NCI-H2227 (cell line): ENCODE measurements around the gene TBXAS1.

Experiments
- DNase-seq: peaks from one replicate; lab custom pipeline; 2025; ENCODE audit not compliant: unreplicated experiment; lab: John Stamatoyannopoulos, UW

Gene TBXAS1

DNA sequence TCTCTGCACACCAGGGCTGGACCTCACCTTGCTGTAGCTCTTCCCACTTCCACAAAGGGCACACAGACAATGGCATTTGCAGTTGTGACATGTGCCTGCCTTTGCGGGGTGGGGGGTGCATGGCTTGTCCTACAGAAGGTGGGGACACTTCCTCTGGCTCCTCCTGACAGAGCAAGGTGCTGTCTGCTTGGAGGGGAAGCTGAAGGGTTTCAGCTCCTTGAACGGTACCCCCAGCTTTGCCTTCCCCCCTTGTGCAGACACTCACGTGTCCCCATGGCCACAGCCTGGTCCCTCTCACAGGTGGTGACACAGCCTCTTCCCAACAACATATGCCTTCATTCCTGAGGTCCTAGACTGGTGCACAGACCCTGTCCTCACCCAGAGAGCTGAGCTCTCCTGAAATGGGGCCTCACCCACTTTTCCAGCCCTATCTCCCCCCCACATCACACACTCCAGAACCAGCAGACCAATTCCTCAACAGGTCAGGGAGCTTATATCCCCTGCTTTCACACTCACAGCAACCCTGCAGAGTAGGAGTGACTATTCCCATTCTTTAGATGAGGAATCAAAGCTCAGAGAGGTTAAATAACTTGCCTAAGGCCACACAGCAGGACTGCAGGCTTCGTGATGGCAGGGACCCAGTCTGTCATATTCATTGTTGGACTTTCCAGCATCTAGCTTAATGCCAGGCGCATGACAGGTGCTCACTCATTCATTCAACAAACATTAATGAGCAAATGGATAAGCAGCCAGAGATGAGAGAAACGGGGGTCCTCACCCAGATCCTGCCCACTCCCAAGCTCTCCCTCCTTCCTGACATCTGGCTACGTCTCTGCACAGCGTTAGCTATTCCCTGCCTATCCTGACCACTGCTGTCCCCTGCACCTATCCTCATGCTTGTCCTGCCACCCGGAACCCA, 189.3 kb downstream of the TBXAS1 start:
- DNase-seq: no peak

DNA sequence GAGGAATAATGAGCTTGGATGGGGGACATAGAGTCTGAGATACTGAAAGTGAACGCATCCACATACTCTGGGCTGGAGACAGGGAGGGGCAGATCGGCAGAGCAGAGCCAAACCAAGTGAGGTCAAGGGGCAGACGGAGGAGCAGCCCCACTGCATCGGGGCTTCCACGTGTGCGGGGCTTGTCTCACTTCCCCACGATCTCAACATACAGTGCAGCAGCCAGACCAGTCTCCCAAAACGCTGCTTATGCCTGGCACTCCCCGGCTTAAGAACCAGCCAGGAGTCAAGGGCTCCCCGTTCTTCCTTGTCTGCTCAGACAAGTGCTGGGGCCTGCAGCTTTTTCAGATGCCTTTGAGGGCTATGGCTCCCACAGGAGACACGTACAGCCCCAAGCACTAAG, 190.1 kb downstream of the TBXAS1 start:
- DNase-seq: no peak

DNA sequence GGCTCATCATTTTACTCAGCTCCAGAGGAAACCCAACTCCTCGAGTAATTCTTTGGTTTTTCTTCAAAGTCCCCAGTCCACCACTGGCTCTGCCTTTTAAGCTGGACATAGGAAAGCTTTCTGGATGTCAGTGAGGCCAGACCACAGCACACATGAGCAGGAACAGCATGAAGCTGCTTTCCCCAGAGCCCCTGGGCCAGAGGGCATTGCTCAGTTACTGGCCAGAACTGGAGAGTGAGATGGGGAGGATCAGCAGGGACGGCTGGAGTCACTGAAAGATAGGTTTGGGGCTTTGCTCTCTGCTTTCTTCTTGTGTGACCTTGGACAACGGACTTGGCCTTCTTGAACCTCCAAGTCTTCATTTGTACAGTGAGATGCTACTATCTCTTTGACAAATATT, 190.5 kb downstream of the TBXAS1 start:
- DNase-seq: no peak

DNA sequence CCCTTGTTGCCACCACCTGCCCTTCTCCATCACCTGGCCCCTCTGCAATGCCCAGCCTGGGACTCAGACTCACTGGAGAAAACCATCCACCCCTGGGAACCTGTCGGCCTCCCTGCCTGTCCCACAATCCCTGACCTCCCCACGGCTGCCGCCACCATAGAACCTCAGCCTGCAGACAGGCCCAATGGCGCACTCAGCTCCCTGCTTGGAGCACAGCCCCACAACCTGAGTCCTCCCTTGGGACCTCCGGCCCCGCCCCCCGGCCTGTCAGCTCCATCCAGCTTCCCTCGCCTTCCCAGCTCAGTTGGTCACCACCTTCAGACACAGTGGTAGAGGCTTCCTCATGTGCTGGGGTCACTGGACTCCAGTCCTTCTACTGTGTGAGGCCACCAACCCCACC, 192.5 kb downstream of the TBXAS1 start:
- DNase-seq: no peak

DNA sequence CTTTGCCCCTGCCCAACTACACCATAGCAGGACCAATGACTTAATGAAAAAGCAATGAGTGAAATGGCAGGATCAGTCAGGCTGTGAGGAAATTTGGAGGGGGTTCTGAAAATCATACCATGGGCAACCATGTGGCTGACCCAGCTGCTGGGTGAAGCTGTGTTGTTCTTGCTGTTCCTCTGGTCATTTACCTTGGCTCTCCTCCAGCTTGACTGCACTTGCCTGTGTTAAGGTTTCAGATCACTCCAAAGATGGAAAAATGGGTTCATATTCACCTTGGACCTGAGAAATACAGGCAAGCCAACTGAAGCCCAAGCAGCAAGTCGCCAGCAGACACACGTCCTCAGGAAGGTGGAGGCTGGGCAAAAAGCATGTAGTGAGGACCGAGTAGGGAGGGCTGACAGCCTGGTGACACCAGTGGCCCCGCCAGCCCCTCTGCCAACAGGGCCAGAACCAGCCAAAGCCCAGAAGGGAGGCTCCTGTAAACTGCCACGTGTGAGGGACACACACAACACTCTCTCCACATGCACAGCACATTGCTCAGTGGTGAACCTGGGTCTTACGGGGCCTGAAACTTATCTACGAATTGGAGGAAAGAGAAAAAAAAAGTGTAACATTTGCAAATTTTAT, 193.6 kb downstream of the TBXAS1 start:
- DNase-seq: no peak

DNA sequence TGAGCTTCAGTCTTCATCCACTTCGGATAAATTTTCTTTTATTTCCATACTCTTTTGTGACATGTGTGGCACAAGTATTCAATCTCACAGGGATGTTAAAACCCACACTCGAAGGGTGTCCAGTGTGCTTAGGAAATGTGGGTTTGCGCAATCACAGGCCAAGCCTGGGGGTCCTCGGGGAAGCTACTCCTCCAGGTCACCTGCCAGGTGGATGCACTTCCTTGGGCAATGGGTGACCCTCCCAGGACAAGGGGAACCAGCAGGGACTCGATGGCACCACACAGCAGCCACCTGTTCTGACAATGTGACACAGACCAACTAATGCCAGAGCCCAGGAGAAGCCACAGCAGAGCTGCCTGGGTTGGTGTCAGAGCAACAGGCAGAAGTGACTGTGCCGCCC, 194.7 kb downstream of the TBXAS1 start:
- DNase-seq: no peak

DNA sequence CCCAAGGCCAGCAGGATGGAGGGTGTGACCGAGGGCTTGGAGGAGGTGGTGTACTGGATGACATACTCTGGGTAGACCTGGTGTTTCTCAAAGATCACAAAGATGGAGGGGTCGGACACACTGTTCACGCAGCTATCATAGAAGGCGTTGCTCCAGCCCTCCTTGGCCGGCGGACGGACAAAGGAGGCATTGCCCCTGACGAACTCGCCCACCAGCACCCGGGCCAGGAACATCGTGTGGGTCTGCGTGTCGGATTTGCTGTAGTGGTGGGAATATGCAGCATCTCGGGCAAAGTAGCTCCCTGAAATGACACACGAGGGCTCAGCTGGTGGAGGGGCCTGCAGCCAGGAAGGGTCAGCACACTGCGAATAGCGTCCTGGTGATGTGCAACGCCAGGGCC, 195.5 kb downstream of the TBXAS1 start:
- DNase-seq: no peak

DNA sequence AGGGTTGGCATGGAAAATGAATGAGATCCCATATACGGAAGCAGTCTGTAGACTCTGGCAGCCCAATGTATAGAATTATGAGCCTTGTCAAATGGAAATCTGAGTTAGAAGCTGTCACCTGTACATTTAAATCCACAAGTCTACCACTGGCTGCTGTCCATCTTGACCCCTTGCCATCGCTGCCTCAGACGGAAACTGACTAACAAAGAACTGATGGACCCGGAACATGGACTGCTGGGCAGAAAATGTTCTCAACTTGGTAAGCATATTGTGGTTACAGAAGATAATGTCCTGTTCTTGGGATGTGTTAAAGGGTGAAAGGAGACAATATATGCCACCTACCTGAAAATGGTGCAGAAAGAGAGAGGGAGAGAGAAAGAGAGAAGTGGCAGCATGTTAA, 196.2 kb downstream of the TBXAS1 start:
- DNase-seq: no peak

DNA sequence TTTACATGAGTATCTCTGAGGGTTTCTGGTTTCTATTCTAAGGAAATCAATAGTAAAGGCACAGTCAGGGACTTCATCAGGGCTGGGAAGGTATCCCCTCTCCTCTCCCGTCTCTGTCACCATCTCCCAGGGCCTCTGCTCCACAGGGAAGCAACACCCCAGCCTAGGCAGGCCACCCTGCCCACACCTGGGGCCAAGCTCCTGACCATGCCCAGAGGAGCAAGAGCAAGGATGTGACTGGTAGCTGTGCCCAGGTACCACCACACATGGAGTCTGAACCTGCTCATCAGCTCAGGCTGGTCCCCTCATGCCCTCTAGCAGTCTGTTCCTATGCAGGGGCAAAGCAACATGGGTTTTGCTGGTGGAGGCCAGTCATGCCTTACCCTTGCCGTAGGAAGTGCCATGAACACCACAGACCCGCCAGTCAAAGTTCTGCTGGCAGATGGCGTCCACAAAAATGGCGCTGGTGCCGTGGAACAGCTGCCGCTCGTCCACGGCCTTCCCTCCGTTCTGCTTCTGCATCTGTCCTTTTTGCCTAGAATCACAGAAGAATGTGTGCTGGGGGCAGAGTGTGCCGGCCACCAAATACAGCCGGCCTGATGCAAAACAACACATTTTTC, 196.9 kb downstream of the TBXAS1 start:
- DNase-seq: no peak

DNA sequence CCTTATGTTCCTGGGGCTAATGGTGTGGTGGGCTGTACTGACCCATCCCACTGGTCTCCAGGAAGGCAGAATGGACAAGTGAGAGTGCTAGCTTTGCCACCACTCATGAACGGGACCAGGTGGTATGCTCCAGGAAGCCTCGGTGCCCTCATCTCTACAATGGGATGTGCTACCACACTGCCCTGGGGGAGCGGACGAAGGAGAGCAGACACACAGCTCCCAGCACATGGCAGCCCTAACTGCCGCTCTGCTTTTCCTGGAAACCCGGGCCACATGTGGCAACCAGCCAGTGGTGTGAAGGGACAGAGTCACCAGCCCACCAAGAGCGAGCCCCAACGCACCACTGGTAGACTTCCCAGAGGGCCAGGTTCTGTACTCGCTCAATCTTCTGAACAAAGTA, 197.9 kb downstream of the TBXAS1 start:
- no peak for DNase-seq

DNA sequence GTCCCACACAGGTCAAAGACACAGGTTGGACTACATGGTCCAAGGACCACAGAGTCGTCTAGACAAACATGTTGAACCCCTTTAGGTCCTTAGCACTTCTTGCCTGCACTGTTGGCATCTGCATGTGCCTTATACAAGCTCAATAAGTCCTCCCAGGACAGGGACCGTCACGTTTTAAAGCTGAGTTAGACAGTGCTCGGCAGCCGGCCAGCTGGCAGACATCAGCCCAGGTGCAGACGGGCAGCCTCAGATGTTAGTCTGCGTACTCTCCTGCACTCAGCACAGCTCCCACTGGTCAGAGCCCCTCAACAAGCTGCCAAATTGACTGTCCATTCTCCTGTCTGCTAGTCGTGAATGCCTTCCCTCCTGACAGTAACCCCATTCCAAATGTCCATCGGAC, 198.8 kb downstream of the TBXAS1 start:
- DNase-seq: no peak

DNA sequence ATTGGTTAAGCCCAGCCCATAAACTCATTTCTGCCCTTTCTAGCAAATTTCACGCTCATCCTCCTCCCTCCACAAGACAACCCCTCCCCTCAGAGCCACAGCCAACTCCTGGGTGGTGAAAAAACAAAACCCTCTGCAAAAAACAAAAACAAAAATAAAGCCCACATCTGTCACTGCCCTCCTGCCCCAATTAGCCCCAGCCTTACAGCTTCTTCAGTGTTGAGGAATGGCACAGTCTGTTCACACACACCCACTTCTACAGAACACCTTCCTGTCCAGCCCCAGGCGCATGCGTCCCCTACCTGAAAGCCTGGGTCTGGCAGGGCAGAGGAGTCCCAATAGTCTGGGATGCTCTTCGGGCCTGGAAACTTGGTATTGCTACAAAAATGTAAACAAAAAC, 199.2 kb downstream of the TBXAS1 start:
- DNase-seq: no peak

DNA sequence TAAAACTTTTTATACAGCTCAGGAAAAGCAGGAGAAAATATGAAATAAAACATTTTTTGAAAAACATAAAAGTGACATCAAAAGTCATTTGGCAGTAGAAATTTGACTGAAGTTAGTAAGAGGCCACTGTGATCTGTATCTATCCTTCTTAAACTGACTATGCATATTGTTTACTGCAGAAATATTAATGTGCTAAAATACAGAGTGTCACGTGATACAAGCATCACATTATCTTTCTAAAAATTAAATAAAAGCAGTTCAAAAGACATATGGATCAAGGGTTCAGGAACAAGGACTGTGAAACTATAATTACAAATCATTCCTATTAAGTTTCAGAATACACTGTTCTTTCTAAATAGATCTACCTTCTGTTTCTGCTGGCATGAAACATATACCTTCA, 200.0 kb downstream of the TBXAS1 start:
- no peak for DNase-seq

DNA sequence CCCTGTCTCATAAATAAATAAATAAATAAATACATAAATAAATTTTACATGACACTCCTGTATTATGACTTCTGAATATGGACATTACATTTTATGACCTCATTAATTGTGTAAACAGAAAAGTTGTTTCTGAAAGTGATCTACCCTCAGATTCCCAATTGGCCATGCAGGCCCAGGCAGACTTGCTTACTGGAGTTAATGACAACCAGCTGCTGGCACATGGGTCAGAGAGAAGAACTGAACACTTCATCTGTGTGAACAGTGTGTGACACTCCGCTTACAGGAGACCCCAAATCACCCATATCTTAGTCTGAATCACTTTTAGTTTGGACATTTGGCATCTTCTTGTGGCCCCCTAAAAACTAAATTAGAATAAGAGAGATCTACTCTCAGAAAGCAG, 202.3 kb downstream of the TBXAS1 start:
- no peak for DNase-seq

DNA sequence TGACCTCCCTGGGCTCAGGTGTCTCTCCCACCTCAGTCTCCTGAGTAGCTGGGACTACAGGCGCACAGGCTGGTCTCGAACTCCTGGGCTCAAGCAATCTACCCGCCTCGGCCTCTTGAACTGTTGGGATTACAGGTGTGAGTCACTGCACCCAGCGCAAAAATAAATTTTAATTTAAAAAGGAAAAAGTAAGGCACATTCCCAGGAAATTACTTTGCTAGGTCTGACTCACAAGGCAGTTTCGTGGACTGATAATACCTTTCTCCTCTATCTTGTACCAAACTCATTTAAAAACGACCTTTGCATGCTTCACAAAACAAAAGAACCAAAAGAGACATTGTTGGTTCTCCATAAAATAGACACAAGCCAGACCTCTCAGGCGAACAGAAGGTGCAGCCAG, 204.0 kb downstream of the TBXAS1 start:
- no peak for DNase-seq

DNA sequence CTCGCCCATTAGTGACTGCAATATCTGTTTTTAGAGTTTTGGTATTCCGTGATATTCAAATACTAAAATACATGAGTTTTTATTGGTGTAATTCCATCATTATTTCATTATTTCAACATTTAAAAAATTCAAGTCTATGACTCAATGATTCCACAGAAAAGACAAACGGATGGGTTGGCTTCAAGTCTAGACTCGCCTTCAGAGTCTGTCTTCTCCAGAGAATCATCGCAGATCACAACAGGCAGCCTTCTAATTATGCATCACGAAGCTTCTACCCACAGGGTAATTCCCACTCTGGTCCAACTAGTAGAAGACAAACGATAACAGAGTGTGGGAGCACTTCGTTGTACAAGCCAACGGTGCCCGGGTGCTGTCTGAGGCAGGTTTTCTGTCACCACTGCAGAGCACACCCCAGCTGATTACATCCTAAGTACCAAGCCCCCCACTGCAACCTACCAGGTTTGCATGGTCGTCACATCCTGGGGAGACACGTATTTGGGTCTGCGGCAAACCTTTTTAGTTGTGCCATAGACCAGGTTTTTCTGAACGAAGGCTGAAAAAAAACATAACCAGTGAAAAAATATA, 204.8 kb downstream of the TBXAS1 start:
- DNase-seq: no peak

DNA sequence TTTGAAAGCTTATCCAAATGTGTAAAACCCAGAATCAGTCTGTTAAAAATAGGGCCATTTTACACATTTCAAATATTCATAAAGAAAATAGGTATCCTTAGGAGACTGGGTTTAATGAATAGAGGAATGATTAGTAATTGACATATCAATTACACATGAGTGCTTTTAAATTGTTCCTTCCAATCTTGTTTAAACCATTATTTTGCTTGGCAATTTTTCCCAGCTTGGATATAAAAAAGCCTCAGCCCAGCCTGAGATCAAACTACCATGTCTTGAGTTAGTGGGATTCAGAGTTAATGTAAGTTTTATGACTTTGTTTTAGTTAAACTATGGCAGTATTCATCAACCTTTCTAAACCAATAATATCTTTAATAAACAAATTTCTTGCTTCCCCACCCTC, 205.4 kb downstream of the TBXAS1 start:
- no peak for DNase-seq

DNA sequence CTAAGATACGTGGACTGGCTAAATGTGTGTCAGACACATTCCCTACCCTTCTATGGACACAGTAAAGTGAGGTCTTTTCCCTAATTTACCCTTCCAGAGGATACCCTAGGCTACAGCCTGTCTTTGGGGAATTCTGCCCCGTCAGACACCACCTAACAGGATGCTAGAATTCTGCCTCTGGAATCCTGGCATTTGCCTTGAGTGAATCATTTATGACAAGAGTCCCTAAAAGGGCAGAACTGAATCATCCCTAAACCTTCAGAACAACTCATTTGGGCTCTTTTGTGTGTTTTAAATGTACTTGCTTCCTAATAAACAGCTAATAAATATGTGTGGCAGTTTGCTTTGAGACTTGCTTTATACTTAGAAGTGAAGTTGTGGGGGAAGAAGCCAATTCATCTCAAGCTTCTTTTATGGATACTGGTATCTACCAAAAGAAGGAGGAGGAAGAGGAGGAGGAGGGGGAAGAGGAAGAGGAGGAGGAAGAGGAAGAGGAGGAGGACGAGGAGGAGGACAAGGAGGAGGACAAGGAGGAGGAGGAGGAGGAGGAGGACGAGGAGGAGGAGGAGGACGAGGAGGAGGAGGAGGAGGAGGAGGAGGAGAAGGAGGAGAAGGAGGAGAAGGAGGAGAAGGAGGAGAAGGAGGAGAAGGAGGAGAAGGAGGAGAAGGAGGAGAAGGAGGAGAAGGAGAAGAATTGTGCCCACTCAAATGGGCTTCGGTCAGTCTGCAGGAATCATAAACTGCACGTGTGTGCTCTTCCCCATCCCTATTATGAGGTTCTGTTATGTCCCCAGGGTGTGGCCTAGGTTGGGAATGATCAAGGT, 206.5 kb downstream of the TBXAS1 start:
- DNase-seq: no peak

DNA sequence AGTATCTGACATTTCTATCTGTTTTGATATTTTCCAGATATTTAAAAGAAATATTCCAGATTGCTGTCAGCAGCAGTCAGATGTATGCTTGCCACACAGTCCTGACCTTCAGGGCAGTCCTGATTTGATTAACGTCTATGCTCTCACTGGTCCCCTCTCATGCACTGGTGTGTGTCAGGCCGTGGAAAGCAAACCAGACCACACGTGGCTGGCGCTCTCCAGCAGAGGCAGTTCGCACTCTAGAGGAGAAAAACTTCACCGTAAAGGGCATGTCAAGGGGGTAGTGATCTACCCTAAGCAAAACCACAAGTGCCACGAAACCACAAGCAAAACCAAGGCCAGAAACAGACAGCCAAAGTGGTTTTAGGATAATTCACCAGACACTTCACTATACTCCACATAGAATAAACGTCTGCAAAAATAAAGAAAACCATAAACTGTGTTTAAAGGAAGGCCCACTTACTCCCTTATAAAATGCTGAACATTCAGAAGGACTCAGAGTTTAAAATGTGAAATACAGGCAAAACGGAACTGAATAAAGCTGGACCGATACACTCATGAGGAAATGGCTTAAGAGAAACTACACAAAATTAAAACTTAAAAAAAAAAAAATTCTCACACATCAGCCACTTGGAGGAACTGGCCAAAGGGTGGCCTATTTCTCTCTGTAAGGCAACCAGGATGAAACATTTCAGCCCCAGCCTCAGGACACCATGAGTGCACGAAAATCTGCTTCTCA, 207.3 kb downstream of the TBXAS1 start:
- no peak for DNase-seq

DNA sequence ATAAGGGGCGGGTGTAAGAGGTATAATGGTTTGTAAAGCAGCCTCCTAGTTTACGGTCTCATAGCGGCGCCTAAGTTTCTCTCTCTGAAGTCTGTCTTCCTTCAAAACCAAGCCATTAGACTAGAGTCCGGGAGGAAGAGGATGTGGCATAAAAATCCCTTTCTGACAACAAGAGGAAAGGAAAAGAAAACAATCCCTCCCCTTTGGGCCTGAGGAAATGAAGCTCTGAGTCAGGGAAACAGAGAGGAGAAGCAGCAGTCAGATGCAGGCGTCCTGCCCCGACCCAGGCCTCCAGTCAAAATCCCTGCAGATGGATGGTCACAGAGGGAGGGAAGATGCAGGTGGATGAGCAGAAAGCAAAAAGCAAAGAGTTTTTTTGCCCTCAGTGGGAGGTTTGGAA, 210.0 kb downstream of the TBXAS1 start:
- no peak for DNase-seq
